ENCODE results near the gene SPRR2A.
"Not testable (repeated sequence)": the region's sequence is repeated elsewhere in the genome, so short reads cannot be mapped to it uniquely, and the experiment has no call there.

The SPRR2A gene

DNA sequence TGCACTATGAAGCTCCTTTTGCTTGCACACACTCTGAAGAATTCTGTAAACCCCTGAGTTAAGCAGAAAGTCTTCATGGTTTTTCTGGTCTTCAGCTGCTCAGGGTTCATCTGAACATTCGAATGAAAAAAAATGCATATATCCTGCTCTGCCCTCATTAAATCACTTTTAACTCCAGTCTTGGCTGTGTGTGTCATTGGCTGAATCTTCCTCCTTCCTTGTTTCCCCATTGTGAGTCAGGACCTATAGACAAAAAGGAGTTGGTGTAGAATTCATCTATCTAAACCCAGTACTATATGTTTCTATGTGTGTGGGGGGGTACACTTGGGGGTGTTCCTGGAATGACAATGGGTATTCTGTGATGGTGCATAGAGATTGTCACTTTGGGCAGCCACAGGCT, 32.9 kb downstream of the SPRR2A start:
- no peak for DNase-seq (ENCODE audit: low read depth)

DNA sequence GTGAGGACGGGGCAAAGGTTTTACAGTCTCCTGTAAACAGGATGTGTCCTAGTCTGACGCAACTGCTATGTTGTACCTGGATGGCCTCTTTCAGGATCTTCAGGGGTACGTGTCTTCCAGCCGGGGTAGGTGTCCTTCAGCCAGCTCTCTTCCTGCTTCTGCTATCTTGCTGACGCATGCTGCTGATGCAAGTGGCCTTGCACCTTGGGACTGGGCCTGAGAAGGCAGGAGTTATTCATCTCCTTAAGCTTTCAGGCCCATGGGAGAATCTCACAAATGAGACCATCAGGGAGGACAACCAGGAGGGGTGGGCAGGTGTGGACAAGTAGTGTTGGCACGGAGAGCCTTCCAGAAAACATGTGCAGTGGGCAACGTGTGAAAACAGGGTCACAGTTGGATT, 34.2 kb downstream of the SPRR2A start:
- no peak for DNase-seq (ENCODE audit: low read depth)

DNA sequence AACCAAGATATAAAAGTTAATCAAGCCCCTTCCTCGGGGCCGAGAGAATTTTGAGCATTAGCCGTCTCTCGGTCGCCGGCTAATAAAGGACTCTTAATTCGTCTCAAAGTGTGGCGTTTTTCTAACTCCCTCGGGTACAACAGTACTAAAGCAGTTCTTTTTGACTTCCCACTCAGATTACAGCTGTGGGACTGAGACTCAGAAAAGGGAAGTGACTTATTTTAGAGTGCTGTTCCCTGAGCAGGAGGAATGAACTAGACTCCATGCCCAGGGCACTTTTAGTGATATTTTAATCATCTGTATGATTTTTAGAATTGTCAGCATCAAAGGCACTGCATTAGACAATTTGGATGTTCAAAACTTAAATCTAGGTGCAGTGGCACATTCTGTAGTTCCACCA, 35.0 kb downstream of the SPRR2A start:
- DNase-seq (ENCODE audit: low read depth) = not testable (repeated sequence)

DNA sequence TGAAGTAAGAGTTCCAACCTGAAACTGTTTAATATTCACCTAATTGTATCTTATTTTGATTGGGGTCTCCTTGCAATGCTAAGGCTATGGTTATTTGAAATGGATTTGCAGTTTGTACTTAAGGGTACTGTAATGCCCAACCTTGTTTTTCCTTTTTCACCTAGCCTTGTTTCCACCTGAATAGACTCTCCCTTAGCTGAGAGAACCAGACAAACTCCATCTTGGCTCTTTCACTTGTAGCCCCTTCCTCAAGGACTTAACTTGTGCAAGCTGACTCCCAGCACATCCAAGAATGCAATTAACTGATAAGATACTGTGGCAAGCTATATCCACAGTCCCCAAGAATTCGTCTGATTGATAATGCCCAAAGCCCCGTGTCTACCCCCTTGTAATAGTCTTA, 35.5 kb downstream of the SPRR2A start:
- DNase-seq (ENCODE audit: low read depth) = not testable (repeated sequence)

DNA sequence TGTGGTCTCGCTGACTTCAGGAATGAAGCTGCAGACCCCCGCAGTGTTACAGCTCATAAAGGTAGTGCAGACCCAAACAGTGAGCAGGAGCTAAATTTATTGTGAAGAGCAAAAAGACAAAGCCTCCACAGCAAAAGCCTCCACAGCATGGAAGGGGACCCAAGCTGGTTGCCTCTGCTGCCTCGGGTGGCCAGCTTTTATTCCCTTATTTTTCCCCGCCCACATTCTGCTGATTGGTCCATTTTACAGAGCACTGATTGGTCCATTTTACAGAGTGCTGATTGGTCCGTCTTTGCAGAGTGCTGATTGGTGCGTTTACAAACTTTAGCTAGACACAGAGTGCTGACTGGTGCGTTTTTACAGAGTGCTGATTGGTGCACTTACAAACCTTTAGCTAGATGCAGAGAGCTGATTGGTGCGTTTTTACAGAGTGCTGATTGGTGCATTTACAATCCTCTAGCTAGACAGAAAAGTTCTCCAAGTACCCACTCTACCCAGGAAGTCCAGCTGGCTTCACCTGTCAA, 46.0 kb downstream of the SPRR2A start:
- not testable (repeated sequence) for DNase-seq (ENCODE audit: low read depth)
